ENCODE results near the gene STX19.
"Not testable (repeated sequence)": the region's sequence is repeated elsewhere in the genome, so short reads cannot be mapped to it uniquely, and the experiment has no call there.

STX19 gene

GRCh38 chr3:93979850-93980676, 48.3 kb downstream of the STX19 start, which contains the start of gene ARL13B:
Gene ARL13B (plus strand): TSS chr3:93980155. CDS start chr3:93980424, 269 bp downstream.
- peak; percentile 89 to 91 for DNase-seq (ENCODE audit: low read depth in 2 of 2)

GRCh38 chr3:93973131-93974126, 55.0 kb downstream of the STX19 start, which contains the start of gene PROS1:
Gene PROS1 (minus strand): TSS chr3:93973896. CDS start chr3:93973749, 147 bp downstream.
- DNase-seq (ENCODE audit: low read depth in 2 of 2): peak; percentile 19 to 41

- DNase-seq (ENCODE audit: low read depth in 2 of 2): no peak
Observed at GRCh38 chr3:93969997-93970396, 58.4 kb downstream of the STX19 start.

- DNase-seq (ENCODE audit: low read depth in 2 of 2): no peak
Observed at GRCh38 chr3:93969443-93969842, 59.0 kb downstream of the STX19 start.

- not testable (repeated sequence) for DNase-seq (ENCODE audit: low read depth in 2 of 2)
Observed at GRCh38 chr3:93965106-93965505, 63.3 kb downstream of the STX19 start.
